Keratinocyte (primary cell): ENCODE results near the gene ZC3H7A. TPM values are rescaled to one million over a fixed set of nuclear protein-coding genes. Genes with fewer than 3 reads are reported as not detected.

ENCODE experiments used
- DNase-seq: peaks from one replicate; pipeline ENCODE4 v3.0.0-alpha.2; 2011; ENCODE audit warnings: low read depth, missing footprints, low spot score
- FAIRE-seq: peaks from 2 replicates; lab custom pipeline; 2011; peaks lifted over from hg19 to GRCh38; lab: Jason Lieb, UNC
- H2AFZ ChIP-seq: 2 replicates; pipeline ENCODE4 v1.6.0; 2012; ENCODE audit warnings: low read length, control low read depth, inconsistent platforms; ENCODE audit not compliant: control insufficient read depth
- H3K27ac ChIP-seq: 2 replicates; pipeline ENCODE4 v1.5.1; 2011; ENCODE audit warnings: low read length; ENCODE audit not compliant: control insufficient read depth, insufficient read depth
- H3K27me3 ChIP-seq: 3 replicates; pipeline ENCODE4 v1.6.0; 2011; ENCODE audit warnings: low read length; ENCODE audit not compliant: control insufficient read depth, insufficient read depth; ENCODE audit errors: extremely low read depth
- H3K36me3 ChIP-seq, 2 experiments: 2 replicates in 1 of 2; 3 replicates in 1 of 2; pipeline ENCODE4 v1.5.1; 2011; ENCODE audit warnings: low read length in 2 of 2, mild to moderate bottlenecking in 1 of 2; ENCODE audit not compliant: control insufficient read depth in 2 of 2, insufficient read depth in 2 of 2; ENCODE audit errors: extremely low read depth in 1 of 2
- H3K4me1 ChIP-seq: 3 replicates; pipeline ENCODE4 v1.5.1; 2011; ENCODE audit warnings: low read length; ENCODE audit not compliant: control insufficient read depth, insufficient read depth; ENCODE audit errors: extremely low read depth
- H3K4me2 ChIP-seq: 3 replicates; pipeline ENCODE4 v1.6.0; 2011; ENCODE audit warnings: low read depth, low read length; ENCODE audit not compliant: control insufficient read depth, insufficient read depth; ENCODE audit errors: extremely low read depth
- H3K4me3 ChIP-seq, 3 experiments: fragments of 200-600 bp in 1 of 3; sonication (generic) in 1 of 3; 2 replicates in 2 of 3; 3 replicates in 1 of 3; pipeline ENCODE4 v1.5.1; 2011 to 2016; ENCODE audit warnings: low read length in 3 of 3, mild to moderate bottlenecking in 3 of 3, control low read depth in 2 of 3, inconsistent platforms in 1 of 3, low read depth in 1 of 3, mixed read lengths in 1 of 3, mixed run types in 1 of 3, moderate library complexity in 1 of 3; ENCODE audit not compliant: control insufficient read depth in 2 of 3, insufficient read depth in 2 of 3; ENCODE audit errors: extremely low read depth in 1 of 3
- H3K79me2 ChIP-seq: 2 replicates; pipeline ENCODE4 v1.6.0; 2012; ENCODE audit warnings: low read length; ENCODE audit not compliant: control insufficient read depth, insufficient read depth
- H3K9ac ChIP-seq: 3 replicates; pipeline ENCODE4 v1.6.0; 2011; ENCODE audit warnings: low read length; ENCODE audit not compliant: control insufficient read depth, insufficient read depth; ENCODE audit errors: extremely low read depth
- H3K9me1 ChIP-seq: 3 replicates; pipeline ENCODE4 v1.6.0; 2011; ENCODE audit warnings: low read length; ENCODE audit not compliant: control insufficient read depth, insufficient read depth; ENCODE audit errors: extremely low read depth
- H3K9me3 ChIP-seq: 2 replicates; pipeline ENCODE4 v1.5.1; 2012; ENCODE audit warnings: low read depth, low read length; ENCODE audit not compliant: control insufficient read depth
- H4K20me1 ChIP-seq: 3 replicates; pipeline ENCODE4 v1.6.0; 2011; ENCODE audit warnings: low read length; ENCODE audit not compliant: control insufficient read depth, insufficient read depth; ENCODE audit errors: extremely low read depth
- CTCF ChIP-seq, 3 experiments: IDR thresholded peaks in 1 of 3; conservative IDR thresholded peaks in 1 of 3; optimal IDR thresholded peaks in 1 of 3; 2 replicates in 2 of 3; 3 replicates in 1 of 3; pipeline versions ENCODE3 to v1.5.1; 2011; ENCODE audit warnings: low read length in 3 of 3, mild to moderate bottlenecking in 3 of 3, moderate library complexity in 2 of 3, control low read depth in 1 of 3, inconsistent platforms in 1 of 3; ENCODE audit not compliant: insufficient read depth in 2 of 3; ENCODE audit errors: extremely low read depth in 1 of 3
- EZH2 ChIP-seq: IDR thresholded peaks from one replicate; pipeline ENCODE4 v1.6.1; 2012; ENCODE audit warnings: inconsistent platforms, mild to moderate bottlenecking, low read length, moderate library complexity
- dilution Hi-C: fragments of 300-500 bp; cut with MboI; formaldehyde crosslinking; loops from one replicate; pipeline ENCODE4 v1.7.0; 2020; ENCODE audit warnings: low sequenced_read_pairs; ENCODE audit not compliant: extremely low pct_ligation_motif_present
- polyA plus RNA-seq, 5 experiments: library from polyadenylated mRNA; depleted of rRNA in 3 of 5; stranded (reverse) in 3 of 5; stranded (forward) in 1 of 5; unstranded in 1 of 5; fragments of >200 nt; gene quantifications; 1 replicate in 1 of 5; 2 replicates in 3 of 5; 3 replicates in 1 of 5; pipeline versions ENCODE4 v1.2.1 to v1.2.3, GENCODE V29; 2011 to 2012; ENCODE audit warnings: missing spikeins in 2 of 5, low read depth in 1 of 5, low replicate concordance in 1 of 5

ZC3H7A gene
- polyA plus RNA-seq, 1 donor (not counting 4 experiments of a cell fraction or from before 2014, with no cell fraction given) = 43.9 TPM

- Histone ChIP-seq H3K27ac (no peak overlapping the region), H3K79me2 (peaks cover 60% of the 10 kb centered on the region), H3K9me3 (no peaks in the 10 kb centered on the region), H3K36me3 (peaks cover 14 to 15% of the 10 kb centered on the region in 2 experiments), H3K27me3 (no peaks in the 10 kb centered on the region), H2AFZ (no peak overlapping the region), H3K4me3 (peak overlapping the region in 1 of 3 experiments; percentile 95), H3K4me2 (peak overlapping the region; percentile 69), H3K9me1 (no peaks in the 10 kb centered on the region), H3K4me1 (peaks cover 12% of the 10 kb centered on the region), H4K20me1 (peaks cover 4% of the 10 kb centered on the region), H3K9ac (no peak overlapping the region)
- no peak for FAIRE-seq
- no peak for DNase-seq
- TF ChIP-seq EZH2 (no peak), CTCF (optimal IDR thresholded peaks at IDR 0.05 in 1 of 3, IDR thresholded peaks at IDR 0.05 in 1 of 3, conservative IDR thresholded peaks at IDR 0.05 in 1 of 3; ENCODE audit: extremely low read depth in 1 of 3, insufficient read depth in 2 of 3, low read length in 3 of 3) (no peak)
- dilution Hi-C loops = no loop called here
Measured at GRCh38 chr16:11740567-11740966, 56.5 kb downstream of the ZC3H7A start.

GRCh38 chr16:11738742-11739544 lies 58.1 kb downstream of the ZC3H7A start:
- DNase-seq = no peak
- TF ChIP-seq EZH2 (no peak), CTCF (optimal IDR thresholded peaks at IDR 0.05 in 1 of 3, IDR thresholded peaks at IDR 0.05 in 1 of 3, conservative IDR thresholded peaks at IDR 0.05 in 1 of 3; ENCODE audit: extremely low read depth in 1 of 3, insufficient read depth in 2 of 3, low read length in 3 of 3) (no peak)
- no peaks in the 10 kb centered on the region for H3K27me3 ChIP-seq
- peaks cover 12% of the 10 kb centered on the region for H3K4me1 ChIP-seq
- H3K9ac ChIP-seq = no peak overlapping the region
- H3K36me3 ChIP-seq = peaks cover 17 to 26% of the 10 kb centered on the region in 2 experiments
- H3K9me3 ChIP-seq = no peaks in the 10 kb centered on the region
- H3K4me2 ChIP-seq = no peak overlapping the region
- no peak overlapping the region for H3K27ac ChIP-seq
- no peak for FAIRE-seq
- H3K9me1 ChIP-seq = no peaks in the 10 kb centered on the region
- H3K79me2 ChIP-seq = peaks cover 67% of the 10 kb centered on the region
- dilution Hi-C loops = no loop called here
- H3K4me3 ChIP-seq = no peak overlapping the region
- H4K20me1 ChIP-seq = peaks cover 4% of the 10 kb centered on the region
- H2AFZ ChIP-seq = no peak overlapping the region
